HUES48 (cell line): Measurements from ENCODE around the gene CLIC3.

Source experiments
- H3K27ac ChIP-seq: one replicate; pipeline ENCODE4 v1.7.0; 2013; ENCODE audit warnings: low read depth, low read length, inconsistent platforms
- H3K27me3 ChIP-seq: 2 replicates; pipeline ENCODE4 v1.6.1; 2013; ENCODE audit warnings: mild to moderate bottlenecking, low read length; ENCODE audit not compliant: control insufficient read depth, insufficient read depth
- H3K36me3 ChIP-seq: 2 replicates; pipeline ENCODE4 v1.6.1; 2013; ENCODE audit warnings: low read length; ENCODE audit not compliant: control insufficient read depth, insufficient read depth
- H3K4me1 ChIP-seq: 2 replicates; pipeline ENCODE4 v1.6.1; 2013; ENCODE audit warnings: mild to moderate bottlenecking, low read length; ENCODE audit not compliant: control insufficient read depth, insufficient read depth
- H3K4me3 ChIP-seq: 2 replicates; pipeline ENCODE4 v1.5.1; 2013; ENCODE audit warnings: mild to moderate bottlenecking, low read depth, low read length
- H3K9ac ChIP-seq: 2 replicates; pipeline ENCODE4 v1.6.1; 2013; ENCODE audit warnings: mild to moderate bottlenecking, low read depth, low read length, moderate library complexity
- H3K9me3 ChIP-seq: 2 replicates; pipeline ENCODE4 v1.6.1; 2013; ENCODE audit warnings: low read length; ENCODE audit not compliant: control insufficient read depth, insufficient read depth

Gene CLIC3

GRCh38 chr9:136960212-136960937, 36.0 kb downstream of the CLIC3 start:
- H3K27ac ChIP-seq = no peak overlapping the region
- no peaks in the 10 kb centered on the region for H3K4me1 ChIP-seq
- no peak overlapping the region for H3K4me3 ChIP-seq
- no peak overlapping the region for H3K9ac ChIP-seq
- no peaks in the 10 kb centered on the region for H3K9me3 ChIP-seq
- no peaks in the 10 kb centered on the region for H3K36me3 ChIP-seq
- H3K27me3 ChIP-seq = no peaks in the 10 kb centered on the region

- Histone ChIP-seq H3K9ac (no peak overlapping the region), H3K27ac (no peak overlapping the region), H3K4me3 (no peak overlapping the region), H3K36me3 (no peaks in the 10 kb centered on the region), H3K9me3 (no peaks in the 10 kb centered on the region), H3K4me1 (no peaks in the 10 kb centered on the region), H3K27me3 (no peaks in the 10 kb centered on the region)
These were observed 37.2 kb downstream of the CLIC3 start for GRCh38 chr9:136958898-136959850.

DNA sequence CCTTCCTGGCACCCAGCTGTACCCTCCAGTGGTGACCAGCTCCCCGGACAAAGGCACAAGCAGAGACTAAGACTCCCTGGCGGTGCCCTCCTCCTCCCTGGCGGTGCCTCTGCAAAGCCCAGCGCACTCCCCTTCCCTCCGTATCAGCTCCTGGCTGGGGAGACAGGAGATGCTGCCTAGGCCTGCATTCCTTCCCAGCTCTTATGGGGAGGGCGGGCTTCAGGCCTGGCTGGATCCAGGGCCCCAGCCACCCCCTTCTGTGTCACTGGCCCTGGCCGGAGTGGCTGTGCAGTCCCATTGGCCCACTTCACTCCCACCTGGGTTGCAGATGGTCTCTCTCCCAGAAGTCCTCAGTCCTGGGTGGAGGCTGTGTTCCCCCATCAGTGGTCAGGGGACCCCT, 37.9 kb downstream of the CLIC3 start:
- H3K36me3 ChIP-seq = no peaks in the 10 kb centered on the region
- no peak overlapping the region for H3K4me3 ChIP-seq
- H3K9ac ChIP-seq = no peak overlapping the region
- no peaks in the 10 kb centered on the region for H3K4me1 ChIP-seq
- no peaks in the 10 kb centered on the region for H3K9me3 ChIP-seq
- no peak overlapping the region for H3K27ac ChIP-seq
- no peaks in the 10 kb centered on the region for H3K27me3 ChIP-seq

GRCh38 chr9:136957901-136958300, 38.5 kb downstream of the CLIC3 start:
- H3K27me3 ChIP-seq = no peaks in the 10 kb centered on the region
- no peak overlapping the region for H3K9ac ChIP-seq
- no peak overlapping the region for H3K27ac ChIP-seq
- no peak overlapping the region for H3K4me3 ChIP-seq
- no peaks in the 10 kb centered on the region for H3K4me1 ChIP-seq
- no peaks in the 10 kb centered on the region for H3K36me3 ChIP-seq
- H3K9me3 ChIP-seq = no peaks in the 10 kb centered on the region

DNA sequence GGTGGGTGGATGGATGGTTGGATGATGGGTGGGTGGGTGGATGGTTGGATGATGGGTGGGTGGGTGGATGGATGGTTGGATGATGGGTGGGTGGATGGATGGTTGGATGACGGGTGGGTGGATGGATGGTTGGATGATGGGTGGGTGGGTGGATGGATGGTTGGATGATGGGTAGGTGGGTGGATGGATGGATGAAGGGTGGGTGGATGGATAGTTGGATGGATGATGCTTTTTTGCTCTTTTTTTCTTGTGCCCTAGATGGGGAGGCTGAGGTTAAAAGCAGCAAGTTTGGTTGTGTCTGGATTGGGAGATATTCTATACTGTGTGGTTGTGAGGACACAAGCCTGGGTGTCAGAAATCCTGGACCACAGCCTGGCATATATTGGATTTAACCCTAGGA, 38.9 kb downstream of the CLIC3 start:
- no peak overlapping the region for H3K4me3 ChIP-seq
- H3K36me3 ChIP-seq = no peaks in the 10 kb centered on the region
- no peak overlapping the region for H3K27ac ChIP-seq

GRCh38 chr9:136956604-136957003, 39.8 kb downstream of the CLIC3 start:
- no peaks in the 10 kb centered on the region for H3K36me3 ChIP-seq
- no peak overlapping the region for H3K9ac ChIP-seq

More for the DNA sequence above, 38.9 kb downstream of the CLIC3 start:
- Histone ChIP-seq H3K9me3 (no peaks in the 10 kb centered on the region), H3K9ac (no peak overlapping the region), H3K4me1 (no peaks in the 10 kb centered on the region), H3K27me3 (no peaks in the 10 kb centered on the region)

DNA sequence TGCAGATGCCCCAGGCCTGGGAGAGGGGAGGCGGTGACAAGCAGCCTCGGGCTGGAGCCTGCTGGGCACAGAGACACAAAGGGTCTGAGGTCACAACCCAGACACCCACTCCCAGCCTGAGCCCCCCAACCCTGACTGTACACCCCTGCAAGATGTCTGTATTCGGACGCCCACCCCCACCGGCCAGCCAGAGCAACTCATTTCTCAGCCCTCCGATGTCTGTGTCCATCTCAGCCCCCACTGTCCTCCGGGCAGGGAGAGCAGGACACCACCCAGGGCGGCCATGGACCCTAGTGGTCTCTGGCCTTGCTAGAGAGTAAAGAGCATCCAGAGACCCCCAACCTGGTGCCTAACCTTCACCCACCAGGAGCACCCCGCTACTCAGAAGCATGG, 40.4 kb downstream of the CLIC3 start:
- Histone ChIP-seq H3K27me3 (no peaks in the 10 kb centered on the region), H3K36me3 (no peaks in the 10 kb centered on the region), H3K27ac (no peak overlapping the region), H3K9me3 (no peaks in the 10 kb centered on the region), H3K4me3 (no peak overlapping the region), H3K4me1 (no peaks in the 10 kb centered on the region), H3K9ac (no peak overlapping the region)

More at GRCh38 chr9:136956604-136957003, 39.8 kb downstream of the CLIC3 start:
- Histone ChIP-seq H3K4me1 (no peaks in the 10 kb centered on the region), H3K27ac (no peak overlapping the region), H3K4me3 (no peak overlapping the region), H3K9me3 (no peaks in the 10 kb centered on the region), H3K27me3 (no peaks in the 10 kb centered on the region)

DNA sequence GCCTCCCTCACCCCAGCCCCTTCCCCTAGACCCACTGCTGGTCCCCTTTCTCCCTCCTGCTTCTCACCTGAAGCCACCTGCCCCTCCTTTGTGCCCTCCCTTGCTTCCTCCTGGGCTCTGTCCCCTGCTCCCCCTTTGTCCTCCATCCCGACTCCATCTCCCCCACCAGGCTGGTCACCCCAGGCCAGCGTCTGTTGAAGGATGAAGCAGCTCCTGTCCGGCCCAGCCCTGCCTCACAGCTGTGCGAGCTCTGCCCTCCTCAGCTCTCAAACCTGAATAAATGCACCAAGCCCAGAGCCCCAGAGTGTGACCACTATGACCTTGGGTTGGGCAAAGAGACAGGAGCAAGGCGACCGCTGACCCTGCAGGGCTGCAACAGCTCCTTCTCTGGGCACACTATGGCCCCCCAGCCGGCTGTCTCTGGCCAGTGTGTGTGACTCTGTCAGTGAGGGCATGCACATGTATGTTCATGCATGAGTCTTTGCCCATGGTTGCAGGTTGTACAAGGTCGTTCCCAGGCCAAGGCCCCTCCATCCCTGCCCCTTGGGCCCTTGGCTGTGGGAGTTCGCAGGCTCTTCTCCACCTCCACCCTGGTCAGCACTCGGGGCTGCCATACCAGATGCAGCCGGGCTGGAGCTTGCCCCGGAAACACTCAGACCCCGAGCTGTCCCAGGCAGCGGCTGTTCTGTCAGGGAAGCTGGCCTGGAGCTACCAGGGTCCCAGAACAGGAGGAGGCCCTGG, 41.0 kb downstream of the CLIC3 start:
- Histone ChIP-seq H3K4me1 (peaks cover 4% of the 10 kb centered on the region), H3K4me3 (no peak overlapping the region), H3K27ac (no peak overlapping the region), H3K9ac (no peak overlapping the region), H3K36me3 (no peaks in the 10 kb centered on the region), H3K9me3 (no peaks in the 10 kb centered on the region), H3K27me3 (no peaks in the 10 kb centered on the region)

DNA sequence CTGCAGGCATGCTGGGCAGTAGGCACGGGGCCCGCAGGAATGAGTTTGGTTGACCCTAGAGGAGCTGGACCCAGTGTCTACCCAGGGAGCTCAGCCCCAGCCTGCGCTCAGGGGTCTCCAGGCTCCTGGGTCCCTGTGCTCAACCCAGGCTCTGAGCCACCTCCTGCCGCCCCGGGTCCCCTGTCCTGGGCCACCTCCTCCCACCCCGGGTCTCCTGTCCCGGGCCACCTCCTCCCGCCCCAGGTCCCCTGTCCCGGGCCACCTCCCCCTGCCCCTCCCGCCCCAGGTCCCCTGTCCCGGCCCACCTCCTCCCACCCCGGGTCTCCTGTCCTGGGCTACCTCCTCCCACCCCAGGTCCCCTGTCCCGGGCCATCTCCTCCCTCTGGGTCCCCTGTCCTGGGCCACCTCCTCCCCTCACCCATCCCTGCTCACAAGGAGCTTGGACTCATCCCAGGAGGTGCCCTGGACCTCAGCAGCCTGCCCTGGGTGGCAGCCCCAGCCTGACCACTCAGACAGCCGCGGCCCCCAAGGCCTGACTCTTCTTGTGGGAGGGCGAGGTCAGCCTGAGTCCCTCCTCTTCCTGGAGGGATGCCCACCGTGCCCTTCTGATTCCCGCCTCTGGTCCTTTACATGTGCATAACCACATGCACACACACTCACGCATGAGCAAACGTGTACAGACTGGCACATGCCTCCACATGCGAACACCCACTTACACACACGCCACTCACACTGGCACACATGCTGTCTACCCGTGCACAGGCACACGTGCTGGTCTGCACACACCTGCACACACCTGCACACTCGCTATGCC, 41.9 kb downstream of the CLIC3 start:
- H3K27me3 ChIP-seq = no peaks in the 10 kb centered on the region
- H3K4me1 ChIP-seq = peaks cover 7% of the 10 kb centered on the region
- H3K36me3 ChIP-seq = no peaks in the 10 kb centered on the region
- no peak overlapping the region for H3K27ac ChIP-seq
- no peaks in the 10 kb centered on the region for H3K9me3 ChIP-seq
- no peak overlapping the region for H3K4me3 ChIP-seq
- no peak overlapping the region for H3K9ac ChIP-seq

- Histone ChIP-seq H3K4me1 (peaks cover 7% of the 10 kb centered on the region), H3K9ac (no peak overlapping the region), H3K27me3 (no peaks in the 10 kb centered on the region), H3K27ac (no peak overlapping the region), H3K36me3 (no peaks in the 10 kb centered on the region), H3K9me3 (no peaks in the 10 kb centered on the region), H3K4me3 (no peak overlapping the region)
These were observed 42.5 kb downstream of the CLIC3 start for GRCh38 chr9:136953771-136954269.
